Small intestine (tissue), 7 donors: Measurements from ENCODE around the gene UTP25. TPM values are rescaled to one million over a fixed set of nuclear protein-coding genes. Genes with fewer than 3 reads are reported as not detected.
A peak's percentile ranks its signal among the peaks of the same experiment; 100 is the strongest.

ENCODE experiments used
- DNase-seq, 2 donors: peaks; one replicate each; pipeline versions ENCODE4 v3.0.0 to v3.0.0-alpha.2; 2013
- FAIRE-seq: peaks from 2 replicates; lab custom pipeline; 2012; peaks lifted over from hg19 to GRCh38; lab: Jason Lieb, UNC
- H3K27ac ChIP-seq, 3 donors: one replicate each; pipeline ENCODE4 v1.5.1; 2013; ENCODE audit warnings: low read length in 2 of 3, mild to moderate bottlenecking in 2 of 3, control low read depth in 1 of 3, inconsistent platforms in 1 of 3, low read depth in 1 of 3, moderate library complexity in 1 of 3
- H3K27me3 ChIP-seq, 3 donors: one replicate each; pipeline ENCODE4 v1.6.1; 2013; ENCODE audit warnings: low read length in 3 of 3, inconsistent platforms in 1 of 3; ENCODE audit not compliant: control insufficient read depth in 3 of 3, insufficient read depth in 3 of 3
- H3K36me3 ChIP-seq, 3 donors: one replicate each; pipeline ENCODE4 v1.6.1; 2013; ENCODE audit warnings: low read length in 3 of 3, inconsistent platforms in 1 of 3, low read depth in 1 of 3, mild to moderate bottlenecking in 1 of 3, moderate library complexity in 1 of 3; ENCODE audit not compliant: control insufficient read depth in 3 of 3, insufficient read depth in 2 of 3
- H3K4me1 ChIP-seq, 3 donors: one replicate each; pipeline ENCODE4 v1.6.1; 2013; ENCODE audit warnings: low read length in 2 of 3, inconsistent platforms in 1 of 3, low read depth in 1 of 3, mild to moderate bottlenecking in 1 of 3, moderate library complexity in 1 of 3; ENCODE audit not compliant: control insufficient read depth in 3 of 3, insufficient read depth in 2 of 3
- H3K4me3 ChIP-seq, 3 donors: one replicate each; pipeline ENCODE4 v1.5.1; 2013; ENCODE audit warnings: low read length in 3 of 3, control low read depth in 1 of 3, inconsistent platforms in 1 of 3, low read depth in 1 of 3, mild to moderate bottlenecking in 1 of 3, moderate library complexity in 1 of 3
- H3K9me3 ChIP-seq, 2 donors: one replicate each; pipeline ENCODE4 v1.6.1; 2013; ENCODE audit warnings: low read depth in 1 of 2, low read length in 1 of 2; ENCODE audit not compliant: control insufficient read depth in 2 of 2, insufficient read depth in 1 of 2
- WGBS, 3 donors: extraction: QIAGEN DNeasy Blood & Tissue Kit; methylation state at CpG; one replicate each; pipeline ENCODE4 v1.1.7; 2013; 5-methylcytosine and 5-hydroxymethylcytosine counted together
- polyA plus RNA-seq, 4 donors: library from polyadenylated mRNA; stranded (reverse) in 3 of 4; unstranded in 1 of 4; fragments of 200-250 nt in 3 of 4; fragments of 120-200 nt in 1 of 4; gene quantifications; one replicate each; pipeline versions ENCODE4 v1.2.1 to v1.2.3, GENCODE V29; 2013
- donor health status: healthy with polysubstance abuse.
- donor health status: control.
- donor health status: control.
- donor health status: Bipolar disorder and iron deficiency.
- donor health status: healthy.

Gene UTP25
- polyA plus RNA-seq, 4 donors: 0.89 to 9.8 (median 2.2) TPM

DNA sequence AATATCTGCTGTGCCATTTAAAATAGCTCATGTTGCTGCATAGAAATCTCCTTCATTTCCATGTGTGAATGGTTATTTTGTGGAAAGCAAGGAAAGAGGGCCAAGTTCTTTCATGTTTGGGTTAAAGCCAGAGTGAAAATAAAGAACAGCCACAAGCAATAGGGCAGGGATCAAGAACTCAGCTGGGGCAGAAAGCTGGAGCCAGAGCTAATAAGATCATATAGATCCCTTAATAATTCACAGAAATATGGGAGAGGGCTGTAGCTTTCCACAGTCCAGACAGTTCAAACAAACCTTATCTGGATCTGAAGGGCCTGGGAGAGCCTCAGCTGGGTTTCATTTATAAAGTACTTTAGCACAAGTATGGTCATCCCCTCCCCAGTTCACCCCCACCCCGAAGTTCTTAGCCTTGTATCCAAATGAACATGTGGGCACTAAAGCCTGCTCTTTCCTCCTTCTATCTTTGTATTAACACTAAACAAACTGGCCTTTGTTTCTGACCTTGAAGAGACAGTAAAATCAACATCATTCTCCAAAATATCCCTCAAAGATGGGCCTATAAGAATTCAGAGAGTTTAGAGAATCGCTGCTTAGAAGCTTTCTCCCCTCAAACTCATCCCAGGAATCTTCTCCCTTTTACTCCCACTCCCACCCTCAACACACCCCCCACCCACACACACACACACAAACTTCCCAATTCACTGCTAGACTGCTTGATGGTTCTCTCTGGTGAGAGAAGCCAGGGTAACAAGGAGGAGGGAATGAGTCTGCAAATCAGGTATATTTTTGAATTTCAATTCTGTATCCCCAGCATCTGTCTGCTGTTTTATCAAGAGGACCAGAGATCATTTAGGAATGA, 41.7 kb downstream of the UTP25 start:
- FAIRE-seq: no peak
- no peaks in the 10 kb centered on the region for H3K4me1 ChIP-seq
- 41 to 56% (median 49%) methylated on average over 2 of the region's 2 CpGs for WGBS, 3 donors

DNA sequence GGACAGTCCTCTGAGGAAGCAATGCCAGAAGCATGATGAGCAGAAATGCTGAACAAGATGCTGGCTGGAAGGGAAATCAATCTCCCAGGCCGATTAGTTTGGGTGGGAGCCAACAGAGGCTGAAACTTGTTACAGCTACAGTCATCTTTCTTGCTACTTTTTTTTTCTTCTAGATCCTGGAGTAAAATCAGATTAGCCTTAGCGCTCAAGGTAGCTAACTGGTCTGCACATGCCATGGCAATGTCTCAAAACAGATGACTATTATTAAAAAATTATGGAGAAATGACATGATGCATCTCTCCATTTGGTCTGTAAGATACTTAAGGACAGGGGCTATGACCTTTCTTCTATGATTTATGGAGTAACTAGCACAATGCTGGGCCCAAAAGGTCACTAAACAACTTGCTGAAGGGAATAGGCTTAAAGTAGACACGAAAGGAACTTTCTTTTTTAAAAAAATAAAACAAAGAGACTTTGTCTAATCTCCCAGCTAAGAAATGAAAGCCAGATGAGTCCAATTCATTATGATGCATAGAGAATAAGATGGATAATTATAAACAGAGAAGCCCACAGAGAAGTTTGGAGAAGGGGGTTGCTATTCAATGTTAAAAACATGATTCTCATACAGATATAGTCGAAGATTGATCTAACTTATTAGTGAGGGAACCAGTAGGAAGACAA, 42.5 kb downstream of the UTP25 start:
- no peak for FAIRE-seq
- H3K36me3 ChIP-seq: no peaks in the 10 kb centered on the region

More for the DNA sequence above, 41.7 kb downstream of the UTP25 start:
- H3K36me3 ChIP-seq: no peaks in the 10 kb centered on the region
- H3K9me3 ChIP-seq: peaks cover 0 to 19% of the 10 kb centered on the region in 2 donors
- H3K27me3 ChIP-seq: peaks cover 0 to 5% (median 5%) of the 10 kb centered on the region in 3 donors
- no peak overlapping the region for H3K4me3 ChIP-seq
- no peak for DNase-seq
- H3K27ac ChIP-seq: no peak overlapping the region

DNA sequence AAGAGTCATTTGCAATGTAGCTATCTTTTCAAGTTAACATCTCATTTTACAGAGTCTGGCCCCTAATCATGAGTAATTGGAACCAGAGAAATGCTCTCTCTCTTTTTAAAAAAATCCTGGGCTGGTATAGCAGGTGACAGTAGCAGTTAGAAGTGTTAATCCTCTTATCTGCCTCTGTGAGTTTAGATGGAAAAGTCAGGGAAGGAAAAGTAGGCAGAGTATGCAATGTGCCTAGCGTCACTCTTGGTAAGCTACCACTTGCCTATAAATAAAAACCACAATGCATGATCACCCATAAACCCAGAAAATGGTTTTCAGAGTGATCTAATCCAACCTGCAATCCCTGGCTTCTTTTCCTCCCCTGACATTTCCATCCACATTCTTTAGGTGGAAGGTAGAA, 43.2 kb downstream of the UTP25 start:
- DNase-seq (no peak), FAIRE-seq (no peak)
- 8 to 73% (median 45%) methylated on average over 1 of the region's 1 CpG for WGBS, 3 donors
- no peaks in the 10 kb centered on the region for H3K4me1 ChIP-seq
- H3K27me3 ChIP-seq: peaks cover 0 to 5% (median 5%) of the 10 kb centered on the region in 3 donors
- H3K4me3 ChIP-seq: no peak overlapping the region
- peaks cover 0 to 17% of the 10 kb centered on the region in 2 donors for H3K9me3 ChIP-seq
- no peak overlapping the region for H3K27ac ChIP-seq
- no peaks in the 10 kb centered on the region for H3K36me3 ChIP-seq

More for the DNA sequence above, 42.5 kb downstream of the UTP25 start:
- WGBS, 3 donors: 31 to 49% (median 38%) methylated on average over 4 of the region's 4 CpGs
- Histone ChIP-seq H3K27me3 (peaks cover 0 to 5% (median 5%) of the 10 kb centered on the region in 3 donors), H3K4me1 (no peaks in the 10 kb centered on the region), H3K27ac (no peak overlapping the region), H3K9me3 (peaks cover 0 to 19% of the 10 kb centered on the region in 2 donors), H3K4me3 (no peak overlapping the region)
- no peak for DNase-seq

- Histone ChIP-seq H3K9me3 (peaks cover 0 to 13% of the 10 kb centered on the region in 2 donors), H3K27me3 (peaks cover 0 to 5% (median 3%) of the 10 kb centered on the region in 3 donors), H3K4me1 (no peaks in the 10 kb centered on the region), H3K36me3 (no peaks in the 10 kb centered on the region), H3K4me3 (no peak overlapping the region), H3K27ac (no peak overlapping the region)
- WGBS, 3 donors: 69 to 77% (median 76%) methylated on average over 2 of the region's 2 CpGs
- no peak for DNase-seq
- no peak for FAIRE-seq
These were observed 43.7 kb downstream of the UTP25 start for GRCh38 chr1:209871430-209871829.

DNA sequence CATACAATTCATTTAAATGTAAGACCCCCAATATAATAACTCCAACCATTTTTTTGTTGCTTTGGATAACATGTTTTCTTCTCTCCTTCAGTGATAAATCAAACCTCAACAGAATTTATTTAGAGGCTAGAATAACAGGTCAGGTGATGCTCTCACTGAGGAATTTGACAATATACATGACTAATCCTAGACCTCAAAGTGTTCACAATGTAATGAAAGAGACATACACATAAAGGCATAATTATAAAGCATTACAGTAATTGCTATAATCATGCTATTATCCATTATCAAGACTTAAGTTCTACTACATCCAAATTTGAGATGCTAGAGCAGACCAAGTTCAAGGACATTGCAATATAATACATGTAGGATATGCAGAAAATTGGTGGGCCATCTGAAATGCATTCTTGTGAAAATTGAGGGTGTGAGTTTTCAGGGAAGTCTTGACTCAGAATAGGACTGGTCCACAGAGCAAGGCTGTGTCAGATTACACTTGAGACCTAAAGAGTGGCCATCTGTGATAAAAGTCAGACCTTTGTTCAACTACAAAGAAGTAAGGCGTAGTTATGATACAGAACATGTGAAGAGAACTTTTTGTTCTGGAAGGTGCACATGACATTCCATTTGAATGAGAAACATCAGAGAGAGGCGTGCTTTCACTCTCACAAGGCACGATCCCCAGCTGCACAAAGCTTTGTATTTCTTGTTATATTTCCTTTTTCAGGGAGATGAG, 45.5 kb downstream of the UTP25 start:
- no peaks in the 10 kb centered on the region for H3K36me3 ChIP-seq
- peaks cover 0 to 5% (median 3%) of the 10 kb centered on the region in 3 donors for H3K27me3 ChIP-seq
- H3K4me3 ChIP-seq: no peak overlapping the region
- H3K27ac ChIP-seq: no peak overlapping the region
- H3K9me3 ChIP-seq: no peaks in the 10 kb centered on the region
- 31 to 61% (median 37%) methylated on average over 3 of the region's 3 CpGs for WGBS, 3 donors
- DNase-seq: peak in 1 of 2 donors; percentile 33
- no peaks in the 10 kb centered on the region for H3K4me1 ChIP-seq
- FAIRE-seq: no peak

- FAIRE-seq: no peak
- Histone ChIP-seq H3K36me3 (no peaks in the 10 kb centered on the region), H3K4me1 (no peaks in the 10 kb centered on the region), H3K9me3 (no peaks in the 10 kb centered on the region), H3K27me3 (peaks cover 0 to 16% (median 3%) of the 10 kb centered on the region in 3 donors), H3K4me3 (no peak overlapping the region), H3K27ac (no peak overlapping the region)
- DNase-seq: peak; percentile 21 to 32
- WGBS, 3 donors: 43 to 58% (median 55%) methylated on average over 7 of the region's 7 CpGs
These were observed 47.7 kb downstream of the UTP25 start for GRCh38 chr1:209875515-209875914.

GRCh38 chr1:209876078-209876800, 48.5 kb downstream of the UTP25 start:
- Histone ChIP-seq H3K27ac (no peak overlapping the region), H3K36me3 (no peaks in the 10 kb centered on the region), H3K4me1 (no peaks in the 10 kb centered on the region), H3K9me3 (no peaks in the 10 kb centered on the region), H3K27me3 (peaks cover 0 to 21% (median 6%) of the 10 kb centered on the region in 3 donors), H3K4me3 (no peak overlapping the region)
- DNase-seq (no peak), FAIRE-seq (no peak)
- 73 to 80% (median 77%) methylated on average over 6 of the region's 6 CpGs for WGBS, 3 donors
